K562 (cell line): ENCODE results near the gene ZNF565. TPM values are rescaled to one million over a fixed set of nuclear protein-coding genes. Genes with fewer than 3 reads are reported as not detected.

ENCODE experiments used
- ATAC-seq: fragments of 200-7000 bp; cut with Tn5 transposase; 3 replicates; pipeline ENCODE4 v1.9.1; 2020; ENCODE audit warnings: moderate library complexity
- BruUV-seq: library from RNA; stranded (reverse); fragments of 400-500 nt; replicated peaks from 2 replicates; lab custom pipeline; 2021; lab: Mats Ljungman, UMichigan
- CTCF ChIA-PET: fragments of 300-600 bp; formaldehyde crosslinking; extraction: SDS; loops from one replicate; lab custom pipeline; 2021; ENCODE audit warnings: low intra/inter-chr PET ratio; lab: Yijun Ruan, JAX
- POLR2A ChIA-PET: fragments of 300-600, 350-650 bp; sonication (Branson Sonifier 250); formaldehyde crosslinking; extraction: SDS; loops from one replicate; lab custom pipeline; 2021; ENCODE audit warnings: antibody characterized with exemption, inconsistent platforms; lab: Yijun Ruan, JAX
- DNase-seq, 4 experiments: peaks; one replicate each; pipeline versions ENCODE4 v3.0.0 to v3.0.0-alpha.2; 2011 to 2018; ENCODE audit warnings: low spot score in 3 of 4, mixed read lengths in 3 of 4; ENCODE audit errors: extremely low read depth in 1 of 4
- FAIRE-seq: peaks from 2 replicates; lab custom pipeline; 2011; peaks lifted over from hg19 to GRCh38; lab: Jason Lieb, UNC
- H2AFZ ChIP-seq: 2 replicates; pipeline ENCODE4 v1.6.0; 2011; ENCODE audit warnings: low read depth, low read length, control low read depth, inconsistent platforms
- H3K27ac ChIP-seq: fragments of 200-600 bp; 3 replicates; pipeline ENCODE4 v1.8.0; 2011; ENCODE audit warnings: low read depth, mild to moderate bottlenecking, control low read depth, inconsistent platforms, low read length, moderate library complexity, mixed read lengths; ENCODE audit errors: extremely low read depth
- H3K27me3 ChIP-seq, 2 experiments: fragments of 300-600 bp in 1 of 2; 2 replicates in 1 of 2; 3 replicates in 1 of 2; pipeline versions ENCODE4 v1.6.0 to v1.8.0; 2011; ENCODE audit warnings: inconsistent platforms in 2 of 2, low read length in 2 of 2, mild to moderate bottlenecking in 1 of 2, mixed read lengths in 1 of 2, moderate library complexity in 1 of 2; ENCODE audit not compliant: control insufficient read depth in 2 of 2, insufficient read depth in 2 of 2
- H3K36me3 ChIP-seq: fragments of 300-600 bp; 3 replicates; pipeline ENCODE4 v1.8.0; 2011; ENCODE audit warnings: mild to moderate bottlenecking, low read length, inconsistent platforms; ENCODE audit not compliant: control insufficient read depth, insufficient read depth
- H3K4me1 ChIP-seq, 2 experiments: fragments of 200-600 bp in 1 of 2; replicated peaks in 1 of 2; 2 replicates in 1 of 2; 3 replicates in 1 of 2; pipeline versions ENCODE4 v1.5.1 to v1.8.0; 2011; ENCODE audit warnings: inconsistent platforms in 2 of 2, low read length in 2 of 2, mild to moderate bottlenecking in 1 of 2, mixed read lengths in 1 of 2, moderate library complexity in 1 of 2; ENCODE audit not compliant: control insufficient read depth in 2 of 2, insufficient read depth in 2 of 2
- H3K4me2 ChIP-seq: 2 replicates; pipeline ENCODE4 v1.6.1; 2011; ENCODE audit warnings: low read length, control low read depth, inconsistent platforms, mixed read lengths; ENCODE audit not compliant: insufficient read depth
- H3K4me3 ChIP-seq: fragments of 200-600 bp; sonication (generic), shearing (Covaris generic); 2 replicates; pipeline ENCODE4 v1.5.1; 2016; ENCODE audit warnings: control low read depth, inconsistent platforms
- H3K79me2 ChIP-seq: fragments of 200-600 bp; 3 replicates; pipeline ENCODE4 v1.8.0; 2011; ENCODE audit warnings: low read length, inconsistent platforms; ENCODE audit not compliant: control insufficient read depth, insufficient read depth
- H3K9ac ChIP-seq, 2 experiments: 2 replicates each; pipeline versions ENCODE4 v1.6.0 to v1.6.1; 2011; ENCODE audit warnings: low read depth in 2 of 2, low read length in 2 of 2, control low read depth in 1 of 2, inconsistent platforms in 1 of 2, mild to moderate bottlenecking in 1 of 2, mixed read lengths in 1 of 2; ENCODE audit not compliant: insufficient read depth in 1 of 2
- H3K9me1 ChIP-seq: one replicate; pipeline ENCODE4 v1.6.0; 2011; ENCODE audit warnings: inconsistent platforms, mild to moderate bottlenecking, low read length, moderate library complexity; ENCODE audit not compliant: control insufficient read depth, insufficient read depth
- H3K9me3 ChIP-seq: replicated peaks from 2 replicates; pipeline ENCODE4 v1.5.1; 2011; ENCODE audit warnings: low read depth, low read length, inconsistent platforms; ENCODE audit not compliant: control insufficient read depth, insufficient read depth
- H4K20me1 ChIP-seq: replicated peaks from 2 replicates; pipeline ENCODE4 v1.6.1; 2011; ENCODE audit warnings: low read length, inconsistent platforms, mixed read lengths; ENCODE audit not compliant: control insufficient read depth, insufficient read depth
- BCOR ChIP-seq: fragments of 450-650 bp; IDR thresholded peaks from 2 replicates; pipeline ENCODE4 v1.6.1; 2016
- CXXC5 ChIP-seq: fragments of 250-450 bp; sonication (Bioruptor Pico); IDR thresholded peaks from 2 replicates; pipeline ENCODE4 v1.8.0; 2022; ENCODE audit warnings: inconsistent platforms, mild to moderate bottlenecking, moderate library complexity
- HNRNPLL ChIP-seq: fragments of 200-400 bp; formaldehyde crosslinking; IDR thresholded peaks from 2 replicates; pipeline ENCODE4 v1.6.1; 2017; ENCODE audit warnings: low read length, low read depth, mild to moderate bottlenecking; ENCODE audit not compliant: poor library complexity, severe bottlenecking
- KDM1A ChIP-seq, 2 experiments: fragments of 450-650 bp; IDR thresholded peaks; 2 replicates each; pipeline ENCODE4 v1.6.1; 2016; ENCODE audit warnings: mild to moderate bottlenecking in 2 of 2
- KDM2B ChIP-seq: fragments of 250-450 bp; sonication (Bioruptor Pico); IDR thresholded peaks from 2 replicates; pipeline ENCODE4 v1.8.0; 2021; ENCODE audit warnings: mild to moderate bottlenecking, moderate library complexity
- MEIS2 ChIP-seq: fragments of 450-650 bp; IDR thresholded peaks from 2 replicates; pipeline ENCODE4 v1.6.1; 2014; ENCODE audit warnings: mild to moderate bottlenecking; ENCODE audit not compliant: partially characterized antibody
- MTA3 ChIP-seq: fragments of 450-650 bp; formaldehyde crosslinking; IDR thresholded peaks from 2 replicates; pipeline ENCODE4 v1.6.1; 2017; ENCODE audit warnings: mild to moderate bottlenecking, borderline replicate concordance
- MYBL2 ChIP-seq, 2 experiments: fragments of 450-650 bp in 1 of 2; sonication (generic) in 1 of 2; formaldehyde crosslinking in 1 of 2; IDR thresholded peaks; 2 replicates each; pipeline versions ENCODE4 v1.6.1 to v1.8.1; 2017 to 2022; ENCODE audit warnings: borderline replicate concordance in 1 of 2, inconsistent platforms in 1 of 2, low read depth in 1 of 2, mild to moderate bottlenecking in 1 of 2, missing genetic modification reagents in 1 of 2, moderate library complexity in 1 of 2
- NCOR1 ChIP-seq: fragments of 450-650 bp; IDR thresholded peaks from 2 replicates; pipeline ENCODE4 v1.6.1; 2016; ENCODE audit warnings: mild to moderate bottlenecking, moderate library complexity
- NEUROD1 ChIP-seq: fragments of 150-350 bp; IDR thresholded peaks from 2 replicates; pipeline ENCODE4 v1.6.1; 2014; ENCODE audit warnings: borderline replicate concordance, low read length, low read depth; ENCODE audit not compliant: partially characterized antibody
- PPARD ChIP-seq: fragments of 250-450 bp; sonication (Bioruptor Pico); IDR thresholded peaks from 2 replicates; pipeline ENCODE4 v1.8.0; 2022; ENCODE audit warnings: inconsistent platforms, mild to moderate bottlenecking, moderate library complexity
- TBP ChIP-seq: optimal IDR thresholded peaks from 2 replicates; pipeline ENCODE3; 2011; ENCODE audit warnings: low read depth, low read length, improper control_type of control experiment
- YBX1 ChIP-seq: fragments of 450-650 bp; IDR thresholded peaks from 2 replicates; pipeline ENCODE4 v1.7.1; 2016; ENCODE audit warnings: mild to moderate bottlenecking
- ZBTB17 ChIP-seq: fragments of 450-650 bp; formaldehyde crosslinking; IDR thresholded peaks from 2 replicates; pipeline ENCODE4 v1.4.0; 2020; ENCODE audit warnings: mild to moderate bottlenecking
- ZNF212 ChIP-seq: fragments of 450-650 bp; formaldehyde crosslinking; IDR thresholded peaks from 2 replicates; pipeline ENCODE4 v1.4.0; 2020; ENCODE audit warnings: mild to moderate bottlenecking
- ZNF449 ChIP-seq: fragments of 250-450 bp; sonication (Bioruptor Pico); IDR thresholded peaks from 2 replicates; pipeline ENCODE4 v1.8.0; 2022; ENCODE audit warnings: moderate library complexity, mild to moderate bottlenecking, inconsistent platforms
- WGBS: fragments of 100-300 bp; shearing (Covaris generic); methylation state at CpG from one replicate; pipeline ENCODE4 v1.1.6; 2016; ENCODE audit warnings: low coverage, mixed read lengths; ENCODE audit not compliant: insufficient coverage; ENCODE audit errors: missing lambda C conversion rate; 5-methylcytosine and 5-hydroxymethylcytosine counted together
- in situ Hi-C: fragments of 300-500 bp; cut with MboI; formaldehyde crosslinking; loops from 4 replicates; pipeline ENCODE4 v1.15.0; 2018; ENCODE audit warnings: inconsistent platforms, mixed read lengths
- intact Hi-C: fragments of 100-400 bp; cut with micrococcal nuclease; formaldehyde crosslinking; loops from 2 replicates; pipeline ENCODE4 v1.14.2; 2022
- polyA plus RNA-seq, 8 experiments: library from polyadenylated mRNA; depleted of rRNA in 4 of 8; stranded (reverse) in 5 of 8; unstranded in 3 of 8; fragments of >200 nt; fragmentation: Nextera tagmentation in 2 of 8; fragmentation: Illumina TruSeq in 1 of 8; extraction: Ambion mirVana in 2 of 8; extraction: Trizol in 1 of 8; gene quantifications; 2 replicates each; pipeline versions ENCODE4 v1.2.1 to v1.2.3, GENCODE V29; 2011 to 2014; ENCODE audit warnings: inconsistent platforms in 1 of 8, missing spikeins in 1 of 8
- total RNA-seq, 7 experiments: library from RNA; depleted of rRNA in 6 of 7; stranded (reverse); fragments of >200 nt in 6 of 7; fragmentation: Illumina TruSeq in 2 of 7; extraction: Trizol in 2 of 7; gene quantifications; 2 replicates each; pipeline versions ENCODE4 v1.2.1 to v1.2.3, GENCODE V29; 2011 to 2021; ENCODE audit warnings: low replicate concordance in 1 of 7
- TF ChIP-seq, protein P1 (sequence below): fragments of 450-650 bp; IDR thresholded peaks from one replicate; pipeline ENCODE4 v1.6.1; 2018; ENCODE audit warnings: mild to moderate bottlenecking, moderate library complexity; ENCODE audit not compliant: partially characterized antibody
- TF ChIP-seq, protein P2 (sequence below): fragments of 250-450 bp; sonication (Bioruptor Pico); IDR thresholded peaks from 2 replicates; pipeline ENCODE4 v1.5.0; 2022; ENCODE audit warnings: mild to moderate bottlenecking

The ZNF565 gene
- total and polyA plus RNA-seq, 9 of the 15 experiments (the other 6 are each of a cell fraction or from before 2014, with no cell fraction given) = 1.3 to 3.2 (median 2.6) TPM

DNA sequence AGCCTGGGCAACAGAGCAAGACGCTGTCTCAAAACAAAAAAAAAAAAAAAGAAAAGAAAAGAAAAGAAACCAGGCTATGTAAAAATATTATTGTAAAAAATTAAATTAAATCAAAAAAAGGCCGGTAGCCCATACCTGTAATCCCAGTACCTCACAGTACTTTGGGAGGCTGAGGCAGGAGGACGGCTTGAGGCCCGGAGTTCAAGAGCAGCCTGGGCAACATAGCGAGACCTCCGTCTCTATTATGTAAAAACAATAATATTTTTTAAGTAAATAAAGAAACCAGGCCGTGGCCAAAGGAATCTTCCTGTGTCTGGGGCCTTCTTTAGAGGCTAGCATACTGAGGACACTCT is 75.4 kb downstream of the ZNF565 start:
- 22% methylated on average over 6 of the region's 7 CpGs for WGBS
- peaks cover 11% of the 10 kb centered on the region for H4K20me1 ChIP-seq
- no TSS peak for BruUV-seq
- peak overlapping the region; percentile 98 to 99 for H3K9ac ChIP-seq
- peaks cover 22% of the 10 kb centered on the region for H3K36me3 ChIP-seq
- no peak for ATAC-seq
- peak overlapping the region; percentile 99 for H3K27ac ChIP-seq
- peaks cover 8% of the 10 kb centered on the region for H3K9me1 ChIP-seq
- H3K9me3 ChIP-seq = no peaks in the 10 kb centered on the region
- intact Hi-C loops = loop anchor here (1.0 to 2.0 kb wide), 2 partner anchors 11 to 24 kb away; partner anchors contain the start of genes POLR2I and TBCB
- peak overlapping the region; percentile 95 for H3K4me3 ChIP-seq
- peaks cover 13 to 37% of the 10 kb centered on the region in 2 experiments for H3K4me1 ChIP-seq
- ChIA-PET CTCF (interaction anchor here (0.6 to 0.7 kb wide), 2 partner anchors 16 to 28 kb away, joined by 3 read pairs; no protein-coding TSS in a partner anchor), POLR2A (interaction anchor here (0.5 to 2.1 kb wide), 4 partner anchors 9 to 391 kb away, joined by 3 to 9 read pairs (median 4); partner anchors contain the start of gene LIN37)
- in situ Hi-C loops = no loop called here
- TF ChIP-seq MTA3 = no peak
- no peak for TF ChIP-seq PPARD
- no peak for TF ChIP-seq ZNF212 (CRISPR knock-in tag)
- TF ChIP-seq ZNF449 (CRISPR knock-in tag) = no peak
- peak; percentile 62 for TF ChIP-seq BCOR
- TF ChIP-seq NEUROD1 = no peak
- TF ChIP-seq CXXC5 (CRISPR knock-in tag) = no peak
- TF ChIP-seq MEIS2 = no peak
- no peak for TF ChIP-seq MYBL2 (IDR thresholded peaks at IDR 0.05; ENCODE audit: low read depth)
- no peak for TF ChIP-seq MYBL2 (CRISPR knock-in tag; IDR thresholded peaks at IDR 0.05; ENCODE audit: borderline replicate concordance)
- TF ChIP-seq, protein P1, sequence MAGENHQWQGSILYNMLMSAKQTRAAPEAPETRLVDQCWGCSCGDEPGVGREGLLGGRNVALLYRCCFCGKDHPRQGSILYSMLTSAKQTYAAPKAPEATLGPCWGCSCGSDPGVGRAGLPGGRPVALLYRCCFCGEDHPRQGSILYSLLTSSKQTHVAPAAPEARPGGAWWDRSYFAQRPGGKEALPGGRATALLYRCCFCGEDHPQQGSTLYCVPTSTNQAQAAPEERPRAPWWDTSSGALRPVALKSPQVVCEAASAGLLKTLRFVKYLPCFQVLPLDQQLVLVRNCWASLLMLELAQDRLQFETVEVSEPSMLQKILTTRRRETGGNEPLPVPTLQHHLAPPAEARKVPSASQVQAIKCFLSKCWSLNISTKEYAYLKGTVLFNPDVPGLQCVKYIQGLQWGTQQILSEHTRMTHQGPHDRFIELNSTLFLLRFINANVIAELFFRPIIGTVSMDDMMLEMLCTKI = no peak
- TF ChIP-seq KDM2B (CRISPR knock-in tag) = no peak
- TF ChIP-seq KDM1A (IDR thresholded peaks at IDR 0.05) = peak in 1 of 2 experiments; percentile 13; a peak in 1 of 4 replicates
- no peak for TF ChIP-seq YBX1
- no peak for TF ChIP-seq NCOR1
- TF ChIP-seq, protein P2, sequence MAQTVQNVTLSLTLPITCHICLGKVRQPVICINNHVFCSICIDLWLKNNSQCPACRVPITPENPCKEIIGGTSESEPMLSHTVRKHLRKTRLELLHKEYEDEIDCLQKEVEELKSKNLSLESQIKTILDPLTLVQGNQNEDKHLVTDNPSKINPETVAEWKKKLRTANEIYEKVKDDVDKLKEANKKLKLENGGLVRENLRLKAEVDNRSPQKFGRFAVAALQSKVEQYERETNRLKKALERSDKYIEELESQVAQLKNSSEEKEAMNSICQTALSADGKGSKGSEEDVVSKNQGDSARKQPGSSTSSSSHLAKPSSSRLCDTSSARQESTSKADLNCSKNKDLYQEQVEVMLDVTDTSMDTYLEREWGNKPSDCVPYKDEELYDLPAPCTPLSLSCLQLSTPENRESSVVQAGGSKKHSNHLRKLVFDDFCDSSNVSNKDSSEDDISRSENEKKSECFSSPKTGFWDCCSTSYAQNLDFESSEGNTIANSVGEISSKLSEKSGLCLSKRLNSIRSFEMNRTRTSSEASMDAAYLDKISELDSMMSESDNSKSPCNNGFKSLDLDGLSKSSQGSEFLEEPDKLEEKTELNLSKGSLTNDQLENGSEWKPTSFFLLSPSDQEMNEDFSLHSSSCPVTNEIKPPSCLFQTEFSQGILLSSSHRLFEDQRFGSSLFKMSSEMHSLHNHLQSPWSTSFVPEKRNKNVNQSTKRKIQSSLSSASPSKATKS = no peak
- TF ChIP-seq HNRNPLL = peak; percentile 9
- no peak for TF ChIP-seq TBP
- no peak for TF ChIP-seq ZBTB17 (CRISPR knock-in tag)
- H3K79me2 ChIP-seq = peaks cover 26% of the 10 kb centered on the region
- H2AFZ ChIP-seq = peak overlapping the region; percentile 97
- H3K27me3 ChIP-seq = no peaks in the 10 kb centered on the region
- no peak for FAIRE-seq
- H3K4me2 ChIP-seq = peak overlapping the region; percentile 96
- DNase-seq = no peak
